ENCODE data around the gene RBM19.

The RBM19 gene

GRCh38 chr12:113888435-113888834 is 77.7 kb downstream of the RBM19 start:
- TF ChIP-seq, protein P1, sequence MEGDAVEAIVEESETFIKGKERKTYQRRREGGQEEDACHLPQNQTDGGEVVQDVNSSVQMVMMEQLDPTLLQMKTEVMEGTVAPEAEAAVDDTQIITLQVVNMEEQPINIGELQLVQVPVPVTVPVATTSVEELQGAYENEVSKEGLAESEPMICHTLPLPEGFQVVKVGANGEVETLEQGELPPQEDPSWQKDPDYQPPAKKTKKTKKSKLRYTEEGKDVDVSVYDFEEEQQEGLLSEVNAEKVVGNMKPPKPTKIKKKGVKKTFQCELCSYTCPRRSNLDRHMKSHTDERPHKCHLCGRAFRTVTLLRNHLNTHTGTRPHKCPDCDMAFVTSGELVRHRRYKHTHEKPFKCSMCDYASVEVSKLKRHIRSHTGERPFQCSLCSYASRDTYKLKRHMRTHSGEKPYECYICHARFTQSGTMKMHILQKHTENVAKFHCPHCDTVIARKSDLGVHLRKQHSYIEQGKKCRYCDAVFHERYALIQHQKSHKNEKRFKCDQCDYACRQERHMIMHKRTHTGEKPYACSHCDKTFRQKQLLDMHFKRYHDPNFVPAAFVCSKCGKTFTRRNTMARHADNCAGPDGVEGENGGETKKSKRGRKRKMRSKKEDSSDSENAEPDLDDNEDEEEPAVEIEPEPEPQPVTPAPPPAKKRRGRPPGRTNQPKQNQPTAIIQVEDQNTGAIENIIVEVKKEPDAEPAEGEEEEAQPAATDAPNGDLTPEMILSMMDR (IDR thresholded peaks at IDR 0.05), result no peak

- TF ChIP-seq, protein P1 (IDR thresholded peaks at IDR 0.05), result no peak
Measured at GRCh38 chr12:113887906-113888305, 78.2 kb downstream of the RBM19 start.

DNA sequence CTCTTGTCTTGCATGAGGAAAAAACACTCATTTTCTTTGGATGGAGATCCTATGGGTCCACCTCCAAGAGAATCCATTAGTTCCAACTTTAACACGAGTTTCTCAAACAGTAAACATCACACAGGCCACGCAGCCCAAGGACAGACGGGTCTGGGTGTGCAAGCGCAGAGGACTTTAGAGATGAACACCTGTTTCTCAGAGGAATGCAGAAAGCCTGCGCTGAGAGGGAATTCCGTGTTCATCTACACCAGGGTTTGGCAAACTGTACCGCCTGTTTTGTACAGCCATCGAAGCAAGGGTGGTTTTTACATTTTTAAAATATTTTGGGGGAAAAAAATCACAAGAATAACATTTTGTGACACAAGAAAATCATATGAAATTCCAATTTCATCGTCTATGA is 79.4 kb downstream of the RBM19 start:
- TF ChIP-seq, protein P1 (IDR thresholded peaks at IDR 0.05), result no peak

DNA sequence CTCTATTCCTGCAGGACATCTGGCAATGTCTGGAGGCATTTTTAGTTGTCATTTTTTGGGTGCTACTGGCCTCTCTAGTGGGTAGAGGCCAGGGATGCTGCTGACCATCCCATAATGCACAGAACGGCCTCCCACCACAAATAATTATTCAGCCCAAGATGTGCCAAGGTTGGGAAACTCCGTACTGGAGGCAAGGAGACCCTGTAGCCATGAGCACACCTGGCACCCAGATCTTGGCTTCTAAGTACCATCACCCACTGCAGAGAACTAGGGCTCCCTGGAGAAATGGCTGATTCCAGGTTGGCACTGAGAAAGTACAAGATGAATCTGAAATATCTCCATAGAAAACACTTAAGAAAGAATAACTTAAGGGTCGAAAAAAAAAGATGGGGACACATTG is 81.7 kb downstream of the RBM19 start:
- TF ChIP-seq, protein P1 (IDR thresholded peaks at IDR 0.05), result no peak

- TF ChIP-seq, protein P1 (IDR thresholded peaks at IDR 0.05), result no peak
Measured at GRCh38 chr12:113882690-113883089, 83.4 kb downstream of the RBM19 start.

GRCh38 chr12:113880988-113881962 is 84.8 kb downstream of the RBM19 start:
- TF ChIP-seq, protein P1 (IDR thresholded peaks at IDR 0.05), result no peak

- TF ChIP-seq, protein P1 (IDR thresholded peaks at IDR 0.05), result no peak
Measured at GRCh38 chr12:113880326-113880725, 85.8 kb downstream of the RBM19 start.

Data from LNCAP (cell line).